Nephron (organoid): Measurements from ENCODE around the gene KIF1A.

ENCODE experiments used
- H3K27ac Mint-ChIP-seq, 3 experiments: 2 replicates each; pipeline ENCODE4 v1.8.0; 2020; ENCODE audit warnings: mixed read lengths in 3 of 3, mild to moderate bottlenecking in 2 of 3, moderate library complexity in 1 of 3
- H3K27me3 Mint-ChIP-seq: 2 replicates; pipeline ENCODE4 v1.8.0; 2021; ENCODE audit warnings: low read depth, mild to moderate bottlenecking, moderate library complexity, mixed read lengths
- H3K36me3 Mint-ChIP-seq: 2 replicates; pipeline ENCODE4 v1.8.0; 2020; ENCODE audit warnings: low read depth, mixed read lengths
- H3K4me1 Mint-ChIP-seq: 2 replicates; pipeline ENCODE4 v1.8.0; 2020; ENCODE audit warnings: mixed read lengths
- H3K4me3 Mint-ChIP-seq, 3 experiments: 2 replicates each; pipeline ENCODE4 v1.8.0; 2020; ENCODE audit warnings: mild to moderate bottlenecking in 3 of 3, mixed read lengths in 3 of 3, moderate library complexity in 2 of 3
- H3K9me3 Mint-ChIP-seq: 2 replicates; pipeline ENCODE4 v1.8.0; 2020; ENCODE audit warnings: mixed read lengths
- CTCF ChIP-seq, 3 experiments: fragments of 200-600 bp; sonication (generic); IDR thresholded peaks; one replicate each; pipeline ENCODE4 v1.5.0; 2021; ENCODE audit warnings: antibody characterized with exemption in 3 of 3; ENCODE audit not compliant: unreplicated experiment in 3 of 3

Gene KIF1A

GRCh38 chr2:240725671-240726070 lies 94.3 kb downstream of the KIF1A start:
- Mint-ChIP-seq H3K4me1 (peaks cover 5% of the 10 kb centered on the region), H3K36me3 (no peaks in the 10 kb centered on the region), H3K4me3 (no peak overlapping the region), H3K27ac (no peak overlapping the region), H3K9me3 (no peaks in the 10 kb centered on the region), H3K27me3 (no peaks in the 10 kb centered on the region)
- no peak for TF ChIP-seq CTCF (IDR thresholded peaks at IDR 0.05; ENCODE audit: unreplicated experiment in 3 of 3)

DNA sequence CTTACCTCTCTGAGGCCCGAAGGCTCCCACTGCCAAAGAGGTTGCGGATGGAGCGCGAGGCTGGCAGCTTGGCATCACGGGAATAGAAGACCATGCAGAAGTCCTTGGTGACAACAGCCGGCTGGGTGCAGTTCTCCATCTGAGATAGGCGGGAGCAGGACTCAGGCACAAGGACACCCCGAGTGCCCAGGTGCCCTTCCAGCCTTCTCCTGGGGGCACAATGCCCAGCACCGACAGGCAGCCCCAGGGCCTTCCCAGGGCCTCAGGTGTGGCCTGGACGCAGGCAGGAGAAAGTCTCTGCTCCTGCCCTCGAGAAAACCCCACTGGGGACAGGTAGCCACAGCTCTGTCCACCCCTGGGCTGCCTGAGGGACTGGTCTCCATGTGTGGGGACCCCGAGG lies 94.8 kb downstream of the KIF1A start:
- peaks cover 5% of the 10 kb centered on the region for H3K4me1 Mint-ChIP-seq
- peaks cover 4% of the 10 kb centered on the region for H3K27me3 Mint-ChIP-seq
- H3K4me3 Mint-ChIP-seq = no peak overlapping the region
- no peak overlapping the region for H3K27ac Mint-ChIP-seq
- no peaks in the 10 kb centered on the region for H3K9me3 Mint-ChIP-seq
- no peak for TF ChIP-seq CTCF (IDR thresholded peaks at IDR 0.05; ENCODE audit: unreplicated experiment in 3 of 3)
- no peaks in the 10 kb centered on the region for H3K36me3 Mint-ChIP-seq

DNA sequence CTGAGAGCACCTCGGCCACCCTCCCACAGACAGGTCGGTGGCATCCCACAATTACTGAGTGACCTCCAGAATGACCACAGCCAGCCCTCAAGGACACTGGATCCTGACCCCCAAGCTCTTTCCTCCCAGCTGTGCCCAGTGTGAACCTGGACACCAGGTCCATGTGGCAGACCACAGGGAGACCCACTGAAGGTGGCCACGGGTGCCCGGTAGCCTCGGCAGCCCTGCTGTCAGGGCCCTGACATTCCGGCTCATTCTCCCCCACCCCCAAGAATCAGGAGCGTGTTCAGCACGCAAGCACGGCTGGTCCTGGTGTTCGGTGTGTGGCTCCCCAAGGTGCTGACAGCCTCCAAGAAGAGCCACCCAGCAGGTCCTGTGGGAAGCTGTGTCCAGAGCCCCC lies 95.6 kb downstream of the KIF1A start:
- Mint-ChIP-seq H3K9me3 (no peaks in the 10 kb centered on the region), H3K27ac (no peak overlapping the region), H3K27me3 (peaks cover 4% of the 10 kb centered on the region), H3K4me1 (peaks cover 5% of the 10 kb centered on the region), H3K36me3 (no peaks in the 10 kb centered on the region), H3K4me3 (no peak overlapping the region)
- TF ChIP-seq CTCF (IDR thresholded peaks at IDR 0.05; ENCODE audit: unreplicated experiment in 3 of 3) = no peak

GRCh38 chr2:240723851-240724250 lies 96.2 kb downstream of the KIF1A start:
- H3K36me3 Mint-ChIP-seq = no peaks in the 10 kb centered on the region
- H3K27ac Mint-ChIP-seq = no peak overlapping the region
- H3K4me3 Mint-ChIP-seq = no peak overlapping the region
- H3K9me3 Mint-ChIP-seq = no peaks in the 10 kb centered on the region
- H3K27me3 Mint-ChIP-seq = peaks cover 4% of the 10 kb centered on the region
- no peak for TF ChIP-seq CTCF (IDR thresholded peaks at IDR 0.05; ENCODE audit: unreplicated experiment in 3 of 3)
- H3K4me1 Mint-ChIP-seq = peaks cover 5% of the 10 kb centered on the region

DNA sequence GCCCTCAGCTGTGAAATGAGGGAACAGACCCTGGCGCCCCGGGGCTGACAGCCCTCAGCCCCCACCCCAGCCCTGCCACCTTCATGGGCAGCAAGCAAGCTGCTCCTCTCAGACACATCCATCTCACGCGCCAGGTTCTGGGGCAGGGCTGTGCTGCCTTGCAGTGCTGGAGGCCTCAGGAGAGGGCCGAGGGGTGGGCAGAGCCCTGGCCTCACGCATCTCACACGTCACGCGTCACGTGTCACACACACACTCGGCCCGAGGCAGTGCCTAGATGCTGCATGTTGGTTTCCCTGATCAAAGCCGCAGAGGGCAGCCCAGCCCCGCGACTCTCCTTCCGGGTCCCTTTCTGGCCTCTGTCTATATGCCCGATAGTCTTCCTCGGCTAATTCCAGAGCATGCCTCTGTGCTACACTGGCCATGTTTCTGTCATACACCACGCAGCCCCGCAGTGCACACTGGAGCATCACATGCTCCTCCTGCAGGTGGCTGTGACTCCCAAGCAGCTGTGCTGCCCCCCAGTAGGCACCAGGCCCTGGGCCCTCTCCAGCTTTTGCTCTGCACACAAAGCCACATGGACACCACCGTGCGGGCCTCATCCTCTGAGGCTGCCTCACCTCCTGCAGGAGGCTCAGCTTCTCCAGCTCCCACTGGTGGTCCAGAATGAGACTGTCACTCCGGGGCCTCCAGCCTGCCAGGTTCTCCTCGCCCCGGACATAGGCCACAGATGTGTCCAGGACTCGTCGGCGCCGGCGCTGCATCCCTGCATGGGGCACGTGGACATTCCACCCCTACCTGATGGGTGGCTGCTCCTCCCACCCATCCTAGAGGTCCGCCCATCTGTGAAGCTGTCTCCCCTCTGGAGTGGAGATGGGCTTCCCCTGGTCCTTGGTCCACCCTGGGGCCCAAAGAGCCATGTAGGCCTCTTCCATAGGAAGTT lies 97.0 kb downstream of the KIF1A start:
- H3K27me3 Mint-ChIP-seq = peaks cover 4% of the 10 kb centered on the region
- no peak for TF ChIP-seq CTCF (IDR thresholded peaks at IDR 0.05; ENCODE audit: unreplicated experiment in 3 of 3)
- H3K27ac Mint-ChIP-seq = no peak overlapping the region
- no peak overlapping the region for H3K4me3 Mint-ChIP-seq
- peaks cover 3% of the 10 kb centered on the region for H3K4me1 Mint-ChIP-seq
- no peaks in the 10 kb centered on the region for H3K36me3 Mint-ChIP-seq
- H3K9me3 Mint-ChIP-seq = no peaks in the 10 kb centered on the region

DNA sequence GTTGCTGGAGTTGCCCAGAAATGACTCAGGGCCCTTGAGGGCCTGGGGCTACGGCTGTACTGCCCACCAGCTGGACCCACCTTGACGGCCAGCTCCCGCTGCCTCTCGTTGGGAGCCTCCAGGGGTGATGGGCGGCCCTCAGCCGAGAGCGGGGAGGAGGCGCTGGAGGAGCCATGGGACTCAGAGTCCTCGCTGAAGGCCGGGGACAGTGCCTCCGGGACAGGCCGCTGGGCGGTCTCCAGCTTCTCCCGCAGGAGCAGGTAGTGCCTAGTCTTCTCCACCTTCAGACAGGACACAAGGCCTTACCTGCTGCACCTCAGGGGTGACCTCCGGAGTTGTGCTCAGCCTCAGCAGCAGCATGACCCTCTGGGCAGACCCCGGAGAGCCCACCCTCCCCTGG lies 97.6 kb downstream of the KIF1A start:
- no peak for TF ChIP-seq CTCF (IDR thresholded peaks at IDR 0.05; ENCODE audit: unreplicated experiment in 3 of 3)
- no peaks in the 10 kb centered on the region for H3K4me1 Mint-ChIP-seq
- H3K27ac Mint-ChIP-seq = no peak overlapping the region
- no peaks in the 10 kb centered on the region for H3K9me3 Mint-ChIP-seq
- no peaks in the 10 kb centered on the region for H3K36me3 Mint-ChIP-seq
- peaks cover 4% of the 10 kb centered on the region for H3K27me3 Mint-ChIP-seq
- H3K4me3 Mint-ChIP-seq = no peak overlapping the region
